Parathyroid adenoma (tissue), 2 donors: ENCODE results near the gene COL11A2.
A peak's percentile ranks its signal among the peaks of the same experiment; 100 is the strongest.

Experiments
- H2AFZ ChIP-seq: fragments of 300-600 bp; sonication (generic); one replicate; pipeline ENCODE4 v1.7.0; 2017; ENCODE audit warnings: antibody characterized with exemption, mild to moderate bottlenecking
- H3K27ac ChIP-seq: fragments of 300-600 bp; sonication (generic); one replicate; pipeline ENCODE4 v1.7.0; 2017
- H3K27me3 ChIP-seq: fragments of 300-600 bp; sonication (generic); one replicate; pipeline ENCODE4 v1.7.0; 2017; ENCODE audit warnings: low read length; ENCODE audit not compliant: control insufficient read depth, insufficient read depth
- H3K36me3 ChIP-seq: fragments of 300-600 bp; sonication (generic); one replicate; pipeline ENCODE4 v1.7.0; 2017; ENCODE audit warnings: low read length; ENCODE audit not compliant: control insufficient read depth, insufficient read depth
- H3K4me1 ChIP-seq: fragments of 300-600 bp; sonication (generic); one replicate; pipeline ENCODE4 v1.7.0; 2017; ENCODE audit warnings: control low read depth
- H3K4me2 ChIP-seq: fragments of 300-600 bp; sonication (generic); one replicate; pipeline ENCODE4 v1.7.0; 2017; ENCODE audit warnings: low read length
- H3K4me3 ChIP-seq: fragments of 300-600 bp; sonication (generic); one replicate; pipeline ENCODE4 v1.7.0; 2017; ENCODE audit warnings: low read depth, low read length
- H3K79me2 ChIP-seq: fragments of 300-600 bp; sonication (generic); one replicate; pipeline ENCODE4 v1.7.0; 2017; ENCODE audit warnings: control low read depth
- H3K9ac ChIP-seq: fragments of 300-600 bp; sonication (generic); one replicate; pipeline ENCODE4 v1.7.0; 2017; ENCODE audit warnings: mild to moderate bottlenecking
- H3K9me3 ChIP-seq: fragments of 300-600 bp; sonication (generic); one replicate; pipeline ENCODE4 v1.7.0; 2017; ENCODE audit warnings: low read length; ENCODE audit not compliant: control insufficient read depth
- CTCF ChIP-seq: fragments of 300-600 bp; sonication (generic); IDR thresholded peaks from one replicate; pipeline ENCODE4 v1.7.0; 2017; ENCODE audit warnings: antibody characterized with exemption, mild to moderate bottlenecking
- donor health status: primary hyperparathyroidism.

The COL11A2 gene

DNA sequence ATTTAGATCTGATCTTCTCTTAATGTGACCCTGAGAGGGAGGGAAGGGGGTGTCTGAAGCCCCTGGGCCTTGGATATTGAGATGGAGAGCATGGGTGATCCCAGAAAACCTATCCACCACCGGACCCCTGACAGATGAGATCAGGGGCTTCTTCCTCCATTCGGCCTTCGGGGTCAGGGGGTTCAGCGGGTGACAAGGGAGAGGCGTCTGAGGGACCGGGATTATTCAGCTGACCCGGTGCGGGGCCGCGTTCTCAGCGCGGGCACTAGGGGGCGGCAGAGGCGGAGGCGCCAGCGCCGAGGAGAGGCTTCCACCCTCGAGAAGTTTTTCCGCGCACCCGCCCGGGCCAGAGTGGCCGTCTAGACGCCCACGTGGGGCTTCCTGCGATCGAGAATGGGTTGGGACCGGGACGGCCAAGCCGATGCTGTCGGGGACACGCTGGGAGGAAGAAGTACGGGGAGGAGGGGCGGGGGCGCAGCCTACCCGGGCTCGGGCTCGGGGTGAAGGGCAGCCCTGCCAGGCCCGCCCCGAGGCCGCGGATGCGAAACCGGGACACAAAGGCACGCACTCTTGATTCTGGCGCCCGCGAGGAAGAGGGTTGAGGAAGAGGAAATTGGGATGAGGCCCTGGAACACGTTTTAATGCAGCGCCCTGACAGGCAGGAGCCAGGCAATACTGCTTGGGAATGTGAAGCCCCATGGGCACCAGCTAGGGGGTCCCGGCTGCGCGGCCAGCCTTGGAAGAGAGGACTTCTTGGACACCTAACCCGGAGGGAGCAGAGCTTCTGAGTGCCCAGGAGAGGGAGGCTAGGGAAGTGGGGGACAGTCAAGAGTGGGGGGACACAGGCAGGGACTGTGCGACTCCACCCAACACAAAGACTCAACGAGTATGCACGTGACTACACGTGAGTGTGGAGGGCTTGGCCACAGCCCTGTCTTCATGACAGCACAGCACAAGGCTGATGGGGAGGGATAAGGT is 30.6 kb downstream of the COL11A2 start:
- Histone ChIP-seq H3K27me3 (no peaks in the 10 kb centered on the region), H3K79me2 (no peaks in the 10 kb centered on the region), H3K4me3 (peak overlapping the region; percentile 54), H3K9me3 (no peaks in the 10 kb centered on the region), H3K36me3 (no peaks in the 10 kb centered on the region), H2AFZ (peak overlapping the region; percentile 91), H3K27ac (no peak overlapping the region), H3K4me2 (peak overlapping the region; percentile 90), H3K4me1 (peaks cover 2% of the 10 kb centered on the region), H3K9ac (no peak overlapping the region)
- TF ChIP-seq CTCF = peak; percentile 98

- H3K79me2 ChIP-seq = no peaks in the 10 kb centered on the region
- H3K27me3 ChIP-seq = no peaks in the 10 kb centered on the region
- no peaks in the 10 kb centered on the region for H3K9me3 ChIP-seq
- H3K4me1 ChIP-seq = peaks cover 2% of the 10 kb centered on the region
- H3K36me3 ChIP-seq = no peaks in the 10 kb centered on the region
- peak overlapping the region; percentile 91 for H2AFZ ChIP-seq
- no peak for TF ChIP-seq CTCF
- no peak overlapping the region for H3K4me2 ChIP-seq
- H3K9ac ChIP-seq = no peak overlapping the region
- no peak overlapping the region for H3K27ac ChIP-seq
- H3K4me3 ChIP-seq = no peak overlapping the region
Observed at GRCh38 chr6:33160728-33161344, 31.4 kb downstream of the COL11A2 start.

GRCh38 chr6:33160096-33160495 is 32.2 kb downstream of the COL11A2 start:
- H3K9ac ChIP-seq = no peak overlapping the region
- H3K4me1 ChIP-seq = peaks cover 2% of the 10 kb centered on the region
- no peaks in the 10 kb centered on the region for H3K79me2 ChIP-seq
- H3K27ac ChIP-seq = no peak overlapping the region
- TF ChIP-seq CTCF = no peak
- H2AFZ ChIP-seq = no peak overlapping the region
- no peaks in the 10 kb centered on the region for H3K27me3 ChIP-seq
- no peak overlapping the region for H3K4me2 ChIP-seq
- no peaks in the 10 kb centered on the region for H3K9me3 ChIP-seq
- H3K4me3 ChIP-seq = no peak overlapping the region
- no peaks in the 10 kb centered on the region for H3K36me3 ChIP-seq

GRCh38 chr6:33156964-33157363 is 35.3 kb downstream of the COL11A2 start:
- no peaks in the 10 kb centered on the region for H3K27me3 ChIP-seq
- H2AFZ ChIP-seq = no peak overlapping the region
- H3K4me3 ChIP-seq = no peak overlapping the region
- no peaks in the 10 kb centered on the region for H3K79me2 ChIP-seq
- TF ChIP-seq CTCF = no peak
- no peak overlapping the region for H3K4me2 ChIP-seq
- H3K27ac ChIP-seq = no peak overlapping the region
- H3K9me3 ChIP-seq = no peaks in the 10 kb centered on the region
- H3K9ac ChIP-seq = no peak overlapping the region
- H3K4me1 ChIP-seq = peaks cover 5% of the 10 kb centered on the region
- H3K36me3 ChIP-seq = no peaks in the 10 kb centered on the region
